ENCODE results near the gene CPNE7.

GRCh38 chr16:89600427-89600826 is 24.9 kb downstream of the CPNE7 start:
- no peak for TF ChIP-seq CTCF (IDR thresholded peaks at IDR 0.05; ENCODE audit: low read depth, low read length, missing input control)
- no peak for TF ChIP-seq RAD21 (IDR thresholded peaks at IDR 0.05)
- TF ChIP-seq MAX (IDR thresholded peaks at IDR 0.05) = no peak
- no peak for TF ChIP-seq YY1 (IDR thresholded peaks at IDR 0.05)
- TF ChIP-seq SP1 (IDR thresholded peaks at IDR 0.05) = no peak
- no peak for TF ChIP-seq EGR1 (IDR thresholded peaks at IDR 0.05; ENCODE audit: low read depth in 2 of 2)
- TF ChIP-seq ZBTB33 (IDR thresholded peaks at IDR 0.05) = no peak
- no peak for TF ChIP-seq FOXA1 (IDR thresholded peaks at IDR 0.05)
